HepG2 (cell line): ENCODE results near the gene APLP1. TPM values are rescaled to one million over a fixed set of nuclear protein-coding genes. Genes with fewer than 3 reads are reported as not detected.

ENCODE experiments used
- HNRNPK ChIP-seq: fragments of 200-400 bp; formaldehyde crosslinking; IDR thresholded peaks from 2 replicates; pipeline ENCODE4 v1.6.1; 2018; ENCODE audit warnings: low read length, low read depth, moderate library complexity, mild to moderate bottlenecking; ENCODE audit not compliant: poor library complexity, severe bottlenecking
- KLF13 ChIP-seq: sonication (generic); formaldehyde crosslinking; IDR thresholded peaks from 2 replicates; pipeline ENCODE4 v1.4.0; 2020; ENCODE audit warnings: mild to moderate bottlenecking, missing genetic modification reagents
- NCOA1 ChIP-seq: sonication (generic); formaldehyde crosslinking; IDR thresholded peaks from 2 replicates; pipeline ENCODE4 v1.9.0; 2021; ENCODE audit warnings: missing genetic modification reagents
- PAF1 ChIP-seq: IDR thresholded peaks from 2 replicates; pipeline ENCODE4 v1.6.1; 2016; ENCODE audit warnings: missing genetic modification reagents, missing compliant biosample characterization
- RAD21 ChIP-seq: fragments of 450-650 bp; formaldehyde crosslinking; IDR thresholded peaks from 2 replicates; pipeline ENCODE4 v1.5.0; 2020; ENCODE audit warnings: mild to moderate bottlenecking
- RCOR2 ChIP-seq: IDR thresholded peaks from 2 replicates; pipeline ENCODE4 v1.6.1; 2016; ENCODE audit warnings: missing biosample characterization, missing genetic modification reagents
- SAFB2 ChIP-seq: sonication (generic); formaldehyde crosslinking; IDR thresholded peaks from 2 replicates; pipeline ENCODE4 v1.5.1; 2020; ENCODE audit warnings: missing genetic modification reagents, low read depth, mild to moderate bottlenecking, borderline replicate concordance
- TMF1 ChIP-seq: sonication (generic); formaldehyde crosslinking; IDR thresholded peaks from 2 replicates; pipeline ENCODE4 v1.8.1; 2022; ENCODE audit warnings: low read depth, missing genetic modification reagents
- XBP1 ChIP-seq: sonication (generic); formaldehyde crosslinking; IDR thresholded peaks from 2 replicates; pipeline ENCODE4 v1.5.0; 2020; ENCODE audit warnings: missing genetic modification reagents
- YEATS2 ChIP-seq: sonication (generic); formaldehyde crosslinking; IDR thresholded peaks from 2 replicates; pipeline ENCODE4 v1.4.0; 2020; ENCODE audit warnings: missing genetic modification reagents, borderline replicate concordance
- ZEB1 ChIP-seq: IDR thresholded peaks from 2 replicates; pipeline ENCODE4 v1.6.1; 2012; ENCODE audit warnings: mild to moderate bottlenecking, low read depth, inconsistent platforms; ENCODE audit not compliant: insufficient replicate concordance
- ZFYVE20 ChIP-seq: sonication (generic); formaldehyde crosslinking; IDR thresholded peaks from 2 replicates; pipeline ENCODE4 v1.8.0; 2023; ENCODE audit warnings: low read depth, mild to moderate bottlenecking, moderate library complexity, missing genetic modification reagents, borderline replicate concordance
- ZNF296 ChIP-seq: sonication (generic); formaldehyde crosslinking; conservative IDR thresholded peaks from 2 replicates; pipeline ENCODE4 v1.5.0; 2020; ENCODE audit warnings: mild to moderate bottlenecking, missing genetic modification reagents
- ZNF414 ChIP-seq: sonication (generic); formaldehyde crosslinking; IDR thresholded peaks from 2 replicates; pipeline ENCODE4 v1.5.0; 2020; ENCODE audit warnings: missing genetic modification reagents
- ZNF512 ChIP-seq: sonication (generic); formaldehyde crosslinking; IDR thresholded peaks from 2 replicates; pipeline ENCODE4 v1.4.0; 2020; ENCODE audit warnings: mild to moderate bottlenecking, missing genetic modification reagents
- ZNF576 ChIP-seq: sonication (generic); formaldehyde crosslinking; IDR thresholded peaks from 2 replicates; pipeline ENCODE4 v1.4.0; 2020; ENCODE audit warnings: mild to moderate bottlenecking, missing genetic modification reagents
- ZNF615 ChIP-seq: sonication (generic); formaldehyde crosslinking; IDR thresholded peaks from 2 replicates; pipeline ENCODE4 v1.5.0; 2020; ENCODE audit warnings: mild to moderate bottlenecking, missing genetic modification reagents, borderline replicate concordance
- ZXDC ChIP-seq: sonication (generic); formaldehyde crosslinking; IDR thresholded peaks from 2 replicates; pipeline ENCODE4 v1.5.0; 2020; ENCODE audit warnings: mild to moderate bottlenecking, missing genetic modification reagents
- polyA plus RNA-seq, 8 experiments: library from polyadenylated mRNA; depleted of rRNA in 3 of 8; stranded (reverse) in 7 of 8; unstranded in 1 of 8; fragments of >200 nt; fragmentation: Illumina TruSeq in 4 of 8; extraction: Trizol in 4 of 8; gene quantifications; 2 replicates each; pipeline versions ENCODE4 v1.2.1 to v1.2.3, GENCODE V29; 2011 to 2016; ENCODE audit warnings: low read depth in 4 of 8, missing spikeins in 1 of 8, mixed read lengths in 1 of 8; ENCODE audit not compliant: insufficient read depth in 1 of 8
- total RNA-seq, 5 experiments: library from RNA; depleted of rRNA; stranded (reverse); fragments of >200 nt; fragmentation: Illumina TruSeq; extraction: Trizol; gene quantifications; 2 replicates each; pipeline ENCODE4 v1.2.3, GENCODE V29; 2016; ENCODE audit warnings: low read depth in 1 of 5
- TF ChIP-seq, protein P1 (sequence below): sonication (generic); formaldehyde crosslinking; IDR thresholded peaks from 2 replicates; pipeline ENCODE4 v1.4.0; 2020; ENCODE audit warnings: missing genetic modification reagents
- TF ChIP-seq, protein P2 (sequence below): sonication (generic); formaldehyde crosslinking; IDR thresholded peaks from 2 replicates; pipeline ENCODE4 v1.4.0; 2020; ENCODE audit warnings: missing genetic modification reagents, borderline replicate concordance

The APLP1 gene
- total and polyA plus RNA-seq, 2 of the 13 experiments (the other 11 are each of a cell fraction or from before 2014, with no cell fraction given) = 2.0 to 2.9 TPM

GRCh38 chr19:35879770-35880317 lies 11.5 kb downstream of the APLP1 start (continued):
- TF ChIP-seq ZXDC = peak; percentile 44; the same call in 1 of the 2 replicates
- TF ChIP-seq ZNF576 (CRISPR knock-in tag) = no peak
- peak; percentile 86 for TF ChIP-seq ZFYVE20 (CRISPR knock-in tag)
- TF ChIP-seq, protein P1, sequence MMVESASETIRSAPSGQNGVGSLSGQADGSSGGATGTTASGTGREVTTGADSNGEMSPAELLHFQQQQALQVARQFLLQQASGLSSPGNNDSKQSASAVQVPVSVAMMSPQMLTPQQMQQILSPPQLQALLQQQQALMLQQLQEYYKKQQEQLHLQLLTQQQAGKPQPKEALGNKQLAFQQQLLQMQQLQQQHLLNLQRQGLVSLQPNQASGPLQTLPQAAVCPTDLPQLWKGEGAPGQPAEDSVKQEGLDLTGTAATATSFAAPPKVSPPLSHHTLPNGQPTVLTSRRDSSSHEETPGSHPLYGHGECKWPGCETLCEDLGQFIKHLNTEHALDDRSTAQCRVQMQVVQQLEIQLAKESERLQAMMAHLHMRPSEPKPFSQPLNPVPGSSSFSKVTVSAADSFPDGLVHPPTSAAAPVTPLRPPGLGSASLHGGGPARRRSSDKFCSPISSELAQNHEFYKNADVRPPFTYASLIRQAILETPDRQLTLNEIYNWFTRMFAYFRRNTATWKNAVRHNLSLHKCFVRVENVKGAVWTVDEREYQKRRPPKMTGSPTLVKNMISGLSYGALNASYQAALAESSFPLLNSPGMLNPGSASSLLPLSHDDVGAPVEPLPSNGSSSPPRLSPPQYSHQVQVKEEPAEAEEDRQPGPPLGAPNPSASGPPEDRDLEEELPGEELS = 0 out of 2 replicates have a peak, but pooled peaks have one; percentile 56
- no peak for TF ChIP-seq ZEB1
- TF ChIP-seq KLF13 = no peak
- 0 out of 2 replicates have a peak, but pooled peaks have one; percentile 42 for TF ChIP-seq RCOR2 (CRISPR knock-in tag)
- peak; percentile 78; the same call in 1 of the 2 replicates for TF ChIP-seq TMF1 (CRISPR knock-in tag)
- no peak for TF ChIP-seq PAF1
- TF ChIP-seq ZNF296 (CRISPR knock-in tag) = no peak
- TF ChIP-seq NCOA1 (CRISPR knock-in tag) = no peak
- no peak for TF ChIP-seq SAFB2
- no peak for TF ChIP-seq ZNF512
- peak; percentile 80; the same call in 1 of the 2 replicates for TF ChIP-seq YEATS2 (CRISPR knock-in tag)
- no peak for TF ChIP-seq HNRNPK
- peak; percentile 61 for TF ChIP-seq RAD21 (CRISPR knock-in tag)
- TF ChIP-seq XBP1 = peak; percentile 72; the same call in 1 of the 2 replicates
- TF ChIP-seq, protein P2, sequence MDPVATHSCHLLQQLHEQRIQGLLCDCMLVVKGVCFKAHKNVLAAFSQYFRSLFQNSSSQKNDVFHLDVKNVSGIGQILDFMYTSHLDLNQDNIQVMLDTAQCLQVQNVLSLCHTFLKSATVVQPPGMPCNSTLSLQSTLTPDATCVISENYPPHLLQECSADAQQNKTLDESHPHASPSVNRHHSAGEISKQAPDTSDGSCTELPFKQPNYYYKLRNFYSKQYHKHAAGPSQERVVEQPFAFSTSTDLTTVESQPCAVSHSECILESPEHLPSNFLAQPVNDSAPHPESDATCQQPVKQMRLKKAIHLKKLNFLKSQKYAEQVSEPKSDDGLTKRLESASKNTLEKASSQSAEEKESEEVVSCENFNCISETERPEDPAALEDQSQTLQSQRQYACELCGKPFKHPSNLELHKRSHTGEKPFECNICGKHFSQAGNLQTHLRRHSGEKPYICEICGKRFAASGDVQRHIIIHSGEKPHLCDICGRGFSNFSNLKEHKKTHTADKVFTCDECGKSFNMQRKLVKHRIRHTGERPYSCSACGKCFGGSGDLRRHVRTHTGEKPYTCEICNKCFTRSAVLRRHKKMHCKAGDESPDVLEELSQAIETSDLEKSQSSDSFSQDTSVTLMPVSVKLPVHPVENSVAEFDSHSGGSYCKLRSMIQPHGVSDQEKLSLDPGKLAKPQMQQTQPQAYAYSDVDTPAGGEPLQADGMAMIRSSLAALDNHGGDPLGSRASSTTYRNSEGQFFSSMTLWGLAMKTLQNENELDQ = peak; percentile 92; the same call in 1 of the 2 replicates
- no peak for TF ChIP-seq ZNF414
- 0 out of 2 replicates have a peak, but pooled peaks have one; percentile 29 for TF ChIP-seq ZNF615 (CRISPR knock-in tag)
